ENCODE measurements around the gene UTY. TPM values are rescaled to one million over a fixed set of nuclear protein-coding genes. Genes with fewer than 3 reads are reported as not detected.

Gene UTY
- total RNA-seq, 1 experiment from 2014 or later = not detected

DNA sequence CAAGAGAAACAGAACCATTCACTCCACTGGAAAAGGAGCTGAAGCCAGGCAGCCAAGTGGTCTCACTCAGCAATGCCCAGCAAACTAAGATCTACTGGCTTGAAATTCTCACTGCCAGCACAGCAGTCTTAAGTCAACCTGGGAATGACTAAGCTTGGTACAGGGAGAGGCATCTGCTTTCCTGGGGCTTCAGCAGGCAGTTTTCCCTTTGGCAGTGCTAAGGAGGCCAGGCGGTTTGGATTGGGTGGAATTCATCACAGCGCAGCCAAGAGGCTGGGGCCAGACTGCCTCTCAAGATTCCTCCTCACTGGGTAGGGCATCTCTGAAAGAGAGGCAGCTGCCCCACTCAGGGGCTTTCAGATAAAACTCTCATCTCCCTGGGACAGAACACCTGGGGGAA lies 149.2 kb downstream of the UTY start:
- Histone ChIP-seq H3K18ac (ENCODE audit: insufficient read length, low read depth, low read length) (no peak overlapping the region), H3K56ac (ENCODE audit: insufficient read length, low read depth, low read length) (no peak overlapping the region), H4K20me1 (ENCODE audit: control insufficient read depth, insufficient read depth, insufficient read length) (no peaks in the 10 kb centered on the region), H4K91ac (ENCODE audit: insufficient read length, low read depth, low read length) (no peak overlapping the region), H3K4ac (ENCODE audit: low read depth, low read length) (no peak overlapping the region), H3K23me2 (ENCODE audit: insufficient read length, low read depth, low read length, poor library complexity, severe bottlenecking) (no peaks in the 10 kb centered on the region), H2BK15ac (ENCODE audit: low read depth, low read length) (no peak overlapping the region), H2BK120ac (ENCODE audit: low read depth, low read length, poor library complexity, severe bottlenecking) (no peak overlapping the region), H3K79me2 (ENCODE audit: insufficient read depth, low read length) (no peaks in the 10 kb centered on the region), H3K4me2 (ENCODE audit: insufficient read depth, insufficient read length, low read length) (no peak overlapping the region), H3K79me1 (ENCODE audit: insufficient read depth, low read depth, low read length, poor library complexity, severe bottlenecking) (no peaks in the 10 kb centered on the region), H2BK5ac (ENCODE audit: insufficient read length, low read length) (no peak overlapping the region), H2BK20ac (ENCODE audit: low read depth, low read length, poor library complexity, severe bottlenecking) (no peak overlapping the region), H3K14ac (ENCODE audit: insufficient read depth, low read length) (no peak overlapping the region), H3K9me3 (ENCODE audit: control insufficient read depth, low read depth, low read length) (no peaks in the 10 kb centered on the region), H3K9ac (ENCODE audit: extremely low read depth, insufficient read length, low read length) (no peak overlapping the region), H3K23ac (ENCODE audit: insufficient read length, low read depth, low read length) (no peak overlapping the region), H4K8ac (replicated peaks; ENCODE audit: insufficient read length, low read depth, low read length) (no peak overlapping the region), H3K4me1 (ENCODE audit: insufficient read depth, low read length) (no peaks in the 10 kb centered on the region), H3T11ph (ENCODE audit: low read length) (no peak overlapping the region), H3K27ac (ENCODE audit: insufficient read length, low read depth, low read length) (no peak overlapping the region), H3K27me3 (ENCODE audit: insufficient read depth, low read length) (no peaks in the 10 kb centered on the region), H4K5ac (ENCODE audit: insufficient read length, low read depth, low read length) (no peak overlapping the region), H2AFZ (ENCODE audit: low read length) (no peak overlapping the region), H2BK12ac (ENCODE audit: insufficient read length, low read depth, low read length) (no peak overlapping the region), H2AK5ac (ENCODE audit: insufficient read length, low read length) (no peak overlapping the region)
- H3K36me3 Mint-ChIP-seq (ENCODE audit: insufficient read depth in 1 of 3, low read depth in 3 of 3) = no peaks in the 10 kb centered on the region
- no CpG with 5 or more reads among the region's 2 CpGs for WGBS (ENCODE audit: extremely low coverage, insufficient read length, low lambda C conversion rate)
- TF ChIP-seq, protein P1, sequence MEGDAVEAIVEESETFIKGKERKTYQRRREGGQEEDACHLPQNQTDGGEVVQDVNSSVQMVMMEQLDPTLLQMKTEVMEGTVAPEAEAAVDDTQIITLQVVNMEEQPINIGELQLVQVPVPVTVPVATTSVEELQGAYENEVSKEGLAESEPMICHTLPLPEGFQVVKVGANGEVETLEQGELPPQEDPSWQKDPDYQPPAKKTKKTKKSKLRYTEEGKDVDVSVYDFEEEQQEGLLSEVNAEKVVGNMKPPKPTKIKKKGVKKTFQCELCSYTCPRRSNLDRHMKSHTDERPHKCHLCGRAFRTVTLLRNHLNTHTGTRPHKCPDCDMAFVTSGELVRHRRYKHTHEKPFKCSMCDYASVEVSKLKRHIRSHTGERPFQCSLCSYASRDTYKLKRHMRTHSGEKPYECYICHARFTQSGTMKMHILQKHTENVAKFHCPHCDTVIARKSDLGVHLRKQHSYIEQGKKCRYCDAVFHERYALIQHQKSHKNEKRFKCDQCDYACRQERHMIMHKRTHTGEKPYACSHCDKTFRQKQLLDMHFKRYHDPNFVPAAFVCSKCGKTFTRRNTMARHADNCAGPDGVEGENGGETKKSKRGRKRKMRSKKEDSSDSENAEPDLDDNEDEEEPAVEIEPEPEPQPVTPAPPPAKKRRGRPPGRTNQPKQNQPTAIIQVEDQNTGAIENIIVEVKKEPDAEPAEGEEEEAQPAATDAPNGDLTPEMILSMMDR (conservative IDR thresholded peaks at IDR 0.05) = no peak
- H3K27ac Mint-ChIP-seq = no peak overlapping the region
- H3K27me3 Mint-ChIP-seq (ENCODE audit: low read depth) = no peaks in the 10 kb centered on the region
- H3K9me3 Mint-ChIP-seq = no peaks in the 10 kb centered on the region
- no peak for DNase-seq
- H3K4me3 Mint-ChIP-seq = no peak overlapping the region
- H3K4me1 Mint-ChIP-seq = no peaks in the 10 kb centered on the region
